AG04450 (cell line): ENCODE data around the gene ANKRD22. TPM values are rescaled to one million over a fixed set of nuclear protein-coding genes. Genes with fewer than 3 reads are reported as not detected.
A peak's percentile ranks its signal among the peaks of the same experiment; 100 is the strongest.

Experiments used
- CTCF ChIA-PET: fragments of 300-600, 350-600 bp; formaldehyde crosslinking; extraction: SDS; loops from one replicate; lab custom pipeline; 2022; ENCODE audit warnings: antibody characterized with exemption, inconsistent platforms; lab: Charles Lee
- POLR2A ChIA-PET: fragments of 350-600 bp; formaldehyde crosslinking; extraction: SDS; loops from one replicate; lab custom pipeline; 2021; ENCODE audit warnings: antibody characterized with exemption, inconsistent platforms; lab: Yijun Ruan, JAX
- DNase-seq: peaks from one replicate; pipeline ENCODE4 v3.0.0-alpha.2; 2011; ENCODE audit warnings: low read depth, low spot score
- H3K27ac ChIP-seq: one replicate; pipeline ENCODE4 v1.5.1; 2012; ENCODE audit warnings: low read depth, low read length, control low read depth
- H3K27me3 ChIP-seq: one replicate; pipeline ENCODE4 v1.6.0; 2012; ENCODE audit warnings: low read length; ENCODE audit not compliant: control insufficient read depth, insufficient read depth
- H3K4me3 ChIP-seq: 2 replicates; pipeline ENCODE4 v1.5.1; 2011; ENCODE audit warnings: mild to moderate bottlenecking, low read depth, low read length, control low read depth
- H3K9me3 ChIP-seq: 2 replicates; pipeline ENCODE4 v1.5.1; 2012; ENCODE audit warnings: low read length; ENCODE audit not compliant: control insufficient read depth, insufficient read depth
- polyA plus RNA-seq: library from polyadenylated mRNA; depleted of rRNA; stranded (reverse); fragments of >200 nt; gene quantifications from 2 replicates; pipeline ENCODE4 v1.2.3, GENCODE V29; 2011
- TF ChIP-seq, protein P1 (sequence below): IDR thresholded peaks from 2 replicates; pipeline ENCODE4 v1.5.1; 2011; ENCODE audit warnings: low read depth, low read length, control low read depth, inconsistent platforms

Gene ANKRD22
- polyA plus RNA-seq, 1 experiment: not detected

DNA sequence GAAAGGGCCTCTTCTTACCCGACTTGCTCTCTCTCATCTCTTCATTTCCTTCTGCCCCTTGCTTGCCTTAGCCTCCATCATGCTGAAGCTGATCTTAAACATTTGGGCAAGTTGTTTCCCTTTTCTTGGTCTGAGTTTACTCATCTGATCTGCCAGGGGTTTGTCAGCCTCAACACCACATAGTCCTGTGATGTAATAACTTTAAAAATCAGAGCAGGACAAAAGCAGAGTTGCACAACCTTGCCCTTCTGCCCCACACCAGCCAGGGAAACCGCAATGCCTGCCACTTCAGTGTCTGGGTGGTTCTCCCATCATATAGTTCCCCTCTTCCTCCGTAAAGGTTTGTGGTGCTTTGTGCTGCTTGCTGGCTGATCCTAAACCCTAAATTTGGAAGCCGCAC lies 59.0 kb downstream of the ANKRD22 start:
- ChIA-PET CTCF (interaction anchor here (2.2 kb wide), 1 partner anchor 18 kb away, joined by 8 read pairs; no protein-coding TSS in a partner anchor), POLR2A (no interaction called here)
- no peak overlapping the region for H3K4me3 ChIP-seq
- no peaks in the 10 kb centered on the region for H3K9me3 ChIP-seq
- H3K27me3 ChIP-seq: no peaks in the 10 kb centered on the region
- H3K27ac ChIP-seq: no peak overlapping the region
- no peak for DNase-seq
- TF ChIP-seq, protein P1, sequence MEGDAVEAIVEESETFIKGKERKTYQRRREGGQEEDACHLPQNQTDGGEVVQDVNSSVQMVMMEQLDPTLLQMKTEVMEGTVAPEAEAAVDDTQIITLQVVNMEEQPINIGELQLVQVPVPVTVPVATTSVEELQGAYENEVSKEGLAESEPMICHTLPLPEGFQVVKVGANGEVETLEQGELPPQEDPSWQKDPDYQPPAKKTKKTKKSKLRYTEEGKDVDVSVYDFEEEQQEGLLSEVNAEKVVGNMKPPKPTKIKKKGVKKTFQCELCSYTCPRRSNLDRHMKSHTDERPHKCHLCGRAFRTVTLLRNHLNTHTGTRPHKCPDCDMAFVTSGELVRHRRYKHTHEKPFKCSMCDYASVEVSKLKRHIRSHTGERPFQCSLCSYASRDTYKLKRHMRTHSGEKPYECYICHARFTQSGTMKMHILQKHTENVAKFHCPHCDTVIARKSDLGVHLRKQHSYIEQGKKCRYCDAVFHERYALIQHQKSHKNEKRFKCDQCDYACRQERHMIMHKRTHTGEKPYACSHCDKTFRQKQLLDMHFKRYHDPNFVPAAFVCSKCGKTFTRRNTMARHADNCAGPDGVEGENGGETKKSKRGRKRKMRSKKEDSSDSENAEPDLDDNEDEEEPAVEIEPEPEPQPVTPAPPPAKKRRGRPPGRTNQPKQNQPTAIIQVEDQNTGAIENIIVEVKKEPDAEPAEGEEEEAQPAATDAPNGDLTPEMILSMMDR: no peak

DNA sequence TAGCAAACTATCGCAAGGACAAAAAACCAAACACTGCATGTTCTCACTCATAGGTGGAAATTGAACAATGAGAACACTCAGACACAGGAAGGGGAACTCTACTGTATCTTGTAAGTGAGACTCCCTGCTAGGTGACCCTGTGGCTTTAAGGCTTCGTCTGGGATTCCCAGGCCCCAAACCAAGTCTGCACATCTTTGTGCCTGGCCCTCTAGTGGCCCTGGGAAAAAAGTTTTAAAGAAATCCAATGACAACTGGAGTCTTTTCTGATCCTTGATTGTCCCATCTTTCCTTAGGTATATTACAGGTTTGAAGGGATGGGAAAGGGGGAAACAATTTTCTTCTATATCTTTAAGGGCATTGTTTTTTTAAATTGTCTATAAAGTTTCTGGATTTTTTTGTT lies 59.7 kb downstream of the ANKRD22 start:
- DNase-seq: no peak
- no peaks in the 10 kb centered on the region for H3K9me3 ChIP-seq
- TF ChIP-seq, protein P1: peak; percentile 59
- H3K27me3 ChIP-seq: no peaks in the 10 kb centered on the region
- no peak overlapping the region for H3K4me3 ChIP-seq
- no peak overlapping the region for H3K27ac ChIP-seq
- POLR2A ChIA-PET: no interaction called here
- CTCF ChIA-PET: interaction anchor here (2.2 kb wide), 1 partner anchor 19 kb away, joined by 8 read pairs; no protein-coding TSS in a partner anchor

DNA sequence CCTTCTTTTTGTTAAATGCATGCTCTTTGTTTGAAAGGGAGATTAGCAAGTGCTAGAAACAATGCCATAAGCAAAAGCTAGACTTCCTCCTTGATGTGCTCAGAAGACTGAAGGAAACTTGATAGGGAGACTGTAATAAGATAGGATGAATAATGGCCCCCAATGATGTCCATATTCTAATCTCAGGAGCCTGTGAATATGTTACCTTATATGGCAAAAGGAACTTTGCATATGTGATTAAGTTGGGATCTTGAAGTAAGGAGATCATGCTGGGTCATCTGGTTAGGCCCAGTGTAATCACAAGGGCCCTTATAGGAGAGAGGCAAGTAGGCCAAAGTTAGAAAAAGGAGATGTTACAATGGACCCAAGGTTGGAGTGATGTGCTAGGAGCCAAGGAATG lies 62.7 kb downstream of the ANKRD22 start:
- no peaks in the 10 kb centered on the region for H3K9me3 ChIP-seq
- no peaks in the 10 kb centered on the region for H3K27me3 ChIP-seq
- CTCF ChIA-PET: no interaction called here
- no peak for DNase-seq
- TF ChIP-seq, protein P1: no peak
- H3K27ac ChIP-seq: no peak overlapping the region
- POLR2A ChIA-PET: no interaction called here
- no peak overlapping the region for H3K4me3 ChIP-seq

DNA sequence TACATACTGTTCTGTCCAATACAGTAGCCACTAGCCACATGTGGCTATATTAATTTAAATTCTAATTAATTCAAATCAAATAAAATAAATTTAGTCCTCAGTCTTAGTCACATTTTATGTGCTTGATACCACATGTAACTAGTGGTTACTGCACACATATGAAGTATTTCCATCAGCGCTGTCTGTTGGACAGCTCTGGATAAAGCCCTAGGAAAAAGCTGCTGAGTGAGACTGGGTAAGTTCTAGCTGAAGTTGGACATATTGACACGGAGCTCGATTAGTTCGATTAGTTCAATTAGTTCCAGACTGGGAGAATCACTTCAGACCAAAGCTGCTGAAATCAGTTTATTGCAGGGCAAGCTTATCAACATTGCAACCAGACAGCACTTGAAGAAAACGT lies 64.2 kb downstream of the ANKRD22 start:
- CTCF ChIA-PET: no interaction called here
- TF ChIP-seq, protein P1: no peak
- no peak overlapping the region for H3K4me3 ChIP-seq
- POLR2A ChIA-PET: no interaction called here
- no peaks in the 10 kb centered on the region for H3K9me3 ChIP-seq
- H3K27me3 ChIP-seq: no peaks in the 10 kb centered on the region
- H3K27ac ChIP-seq: no peak overlapping the region
- DNase-seq: no peak

DNA sequence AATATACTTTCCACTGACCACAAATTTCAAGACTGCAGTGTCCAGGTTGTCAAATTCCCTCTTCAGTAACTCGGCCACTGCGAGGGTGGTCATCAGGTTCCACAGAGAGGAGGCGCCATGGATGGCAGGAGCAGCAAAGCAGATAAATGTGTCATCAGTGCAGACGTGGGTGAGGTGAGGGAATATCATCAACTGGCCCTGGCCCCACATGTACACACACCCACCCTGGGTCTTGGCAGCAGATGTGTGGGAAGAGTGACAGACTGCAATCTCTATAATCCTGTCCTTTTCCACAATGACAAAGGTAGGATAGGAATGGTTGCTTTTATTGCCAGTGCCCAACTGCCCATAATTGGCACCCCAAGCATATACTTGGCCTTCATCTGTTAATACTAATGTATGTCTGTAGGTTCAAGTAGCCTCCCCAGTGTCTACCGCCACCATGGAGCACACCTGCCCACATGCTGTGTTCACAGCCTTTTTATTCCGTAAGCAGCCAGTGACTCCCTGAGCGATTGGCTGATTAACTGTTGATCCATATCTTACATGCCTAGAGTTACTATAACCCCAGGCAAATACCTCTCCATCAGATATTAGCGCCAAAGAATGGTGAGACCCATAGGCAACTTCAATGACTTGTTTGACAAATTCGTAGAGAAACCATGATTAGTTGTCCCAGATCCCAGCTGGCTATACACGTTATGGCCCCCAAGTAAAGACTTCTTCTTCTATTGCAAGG lies 65.4 kb downstream of the ANKRD22 start:
- no peak overlapping the region for H3K27ac ChIP-seq
- DNase-seq: no peak
- H3K4me3 ChIP-seq: no peak overlapping the region
- ChIA-PET POLR2A (no interaction called here), CTCF (no interaction called here)
- TF ChIP-seq, protein P1: no peak
- H3K9me3 ChIP-seq: no peaks in the 10 kb centered on the region
- no peaks in the 10 kb centered on the region for H3K27me3 ChIP-seq
